HG02571 (cell line): ENCODE data around the gene LARGE1.

Experiments used
- ATAC-seq: cut with Tn5 transposase; IDR thresholded peaks from one replicate; pipeline ENCODE4 v1.9.1; 2021; ENCODE audit warnings: mild to moderate bottlenecking, moderate library complexity; ENCODE audit not compliant: unreplicated experiment

LARGE1 gene

GRCh38 chr22:33455036-33455435, 465.2 kb downstream of the LARGE1 start:
- no peak for ATAC-seq

GRCh38 chr22:33451866-33452469, 468.3 kb downstream of the LARGE1 start:
- no peak for ATAC-seq

GRCh38 chr22:33450756-33451155, 469.5 kb downstream of the LARGE1 start:
- no peak for ATAC-seq

DNA sequence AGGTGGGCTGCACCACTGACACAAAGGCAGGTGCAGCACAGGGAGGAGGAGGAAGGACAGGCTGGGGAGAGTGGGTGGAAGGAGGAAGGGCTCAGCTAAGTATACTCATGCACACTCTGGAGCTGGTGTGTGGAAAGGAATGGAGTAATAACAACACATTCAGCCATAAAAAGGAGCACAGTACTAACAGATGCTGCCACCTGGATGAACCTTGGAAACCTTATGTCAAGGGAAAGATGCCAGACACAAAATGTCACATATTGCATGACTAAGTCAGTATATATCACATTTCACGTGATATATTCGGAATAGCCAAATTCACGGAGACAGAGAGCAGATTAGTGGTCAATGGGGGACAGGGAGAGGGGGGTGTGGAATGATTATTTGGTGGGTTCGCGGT, 472.5 kb downstream of the LARGE1 start:
- ATAC-seq, result no peak

GRCh38 chr22:33443683-33444082, 476.6 kb downstream of the LARGE1 start:
- ATAC-seq, result no peak

DNA sequence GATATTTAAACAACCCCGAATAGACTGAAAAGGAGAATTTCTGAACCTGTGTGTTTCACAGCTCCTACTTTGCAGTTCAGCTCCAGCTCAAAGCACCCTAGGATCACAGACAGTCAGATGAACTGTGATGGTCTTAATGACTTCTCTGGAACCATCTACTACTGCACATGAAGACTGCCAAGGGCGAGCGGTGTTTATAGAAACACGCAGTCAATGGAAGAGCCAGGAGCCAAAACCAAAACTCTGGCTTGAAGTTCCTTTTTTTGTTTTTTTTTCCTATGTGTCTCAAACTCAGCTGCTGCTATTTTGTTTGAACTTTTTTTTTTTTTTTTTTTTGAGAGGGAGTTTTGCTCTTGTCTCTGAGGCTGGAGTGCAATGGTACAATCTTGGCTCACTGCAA, 479.5 kb downstream of the LARGE1 start:
- no peak for ATAC-seq

DNA sequence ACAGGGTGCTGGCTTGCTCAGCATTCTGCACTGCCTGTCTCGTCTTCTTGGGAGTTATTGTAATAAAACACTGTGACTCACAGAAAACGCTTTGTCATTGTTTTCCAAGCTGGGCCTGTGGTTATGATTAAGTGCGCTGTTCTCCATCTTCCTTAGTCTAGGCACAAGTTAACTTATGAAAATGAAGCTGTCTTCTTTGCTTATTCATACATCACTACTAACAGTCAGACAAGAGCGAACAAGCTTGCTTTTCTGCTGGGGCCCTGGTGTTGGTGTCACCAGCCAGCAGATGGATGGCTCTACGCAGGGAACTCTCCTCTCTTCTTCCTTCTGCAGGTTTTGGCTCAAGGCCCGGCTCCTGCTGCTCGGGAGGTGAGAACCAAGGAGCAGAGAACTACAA, 482.0 kb downstream of the LARGE1 start:
- no peak for ATAC-seq

GRCh38 chr22:33431300-33431699, 489.0 kb downstream of the LARGE1 start:
- no peak for ATAC-seq

DNA sequence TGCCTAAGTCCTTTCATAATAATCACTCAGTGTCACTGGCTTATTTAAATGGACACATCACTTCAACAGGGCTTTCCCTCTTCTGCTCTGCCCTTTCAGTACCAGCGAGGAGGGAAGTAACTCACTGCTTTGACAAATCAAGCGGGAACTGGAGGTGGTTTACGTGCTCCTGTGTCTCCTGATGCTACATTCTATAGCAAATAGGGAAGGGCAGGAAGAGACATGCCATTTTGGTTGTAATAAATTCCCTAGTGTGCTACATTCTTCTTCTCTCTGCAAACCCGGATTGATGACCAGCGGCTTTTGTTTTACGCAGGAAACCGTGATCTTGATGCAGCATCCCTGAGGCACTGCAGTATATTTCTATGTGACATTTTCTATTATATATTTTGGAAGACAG, 491.0 kb downstream of the LARGE1 start:
- no peak for ATAC-seq

DNA sequence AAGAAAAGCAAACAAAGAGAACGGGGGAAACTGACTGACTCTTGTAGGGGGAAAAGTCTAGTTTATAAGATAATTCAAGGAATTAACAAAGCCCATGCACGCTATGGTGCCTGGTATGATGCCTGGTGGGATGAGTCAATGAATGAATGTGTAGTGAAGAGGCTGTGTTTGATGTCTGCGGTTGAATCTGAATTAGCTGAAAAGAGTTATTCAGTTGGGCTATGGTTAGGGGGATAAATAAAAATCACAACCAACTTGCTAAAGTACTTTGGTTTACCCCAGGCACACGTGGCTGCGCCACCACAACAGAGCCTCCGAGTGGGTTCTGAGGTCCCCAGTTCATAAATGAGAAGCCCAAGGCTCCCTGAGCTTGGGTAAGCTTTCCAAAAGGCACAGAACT, 492.8 kb downstream of the LARGE1 start:
- no peak for ATAC-seq

DNA sequence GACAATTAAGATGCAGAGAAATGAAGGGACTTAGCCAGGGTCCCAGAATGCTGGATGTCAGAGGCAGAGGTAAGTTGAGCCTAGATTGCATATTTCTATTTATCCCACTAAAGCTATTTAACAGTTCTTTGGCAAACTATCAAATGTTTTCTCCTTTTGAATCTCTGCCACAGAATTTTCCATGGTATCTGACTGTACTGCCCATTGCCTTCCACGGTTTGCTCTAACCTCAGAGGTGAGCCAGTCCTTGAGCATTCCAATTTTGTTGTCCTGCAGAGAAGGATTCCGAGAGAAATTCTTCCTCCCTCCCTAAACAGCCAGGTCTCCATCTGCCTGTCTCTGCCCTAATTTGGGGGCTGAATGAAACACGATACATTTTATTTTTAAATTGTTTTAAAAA, 493.8 kb downstream of the LARGE1 start:
- no peak for ATAC-seq

- no peak for ATAC-seq
Measured at GRCh38 chr22:33421859-33422258, 498.4 kb downstream of the LARGE1 start.

- ATAC-seq, result no peak
Measured at GRCh38 chr22:33418484-33418883, 501.8 kb downstream of the LARGE1 start.

GRCh38 chr22:33415401-33415800, 504.9 kb downstream of the LARGE1 start:
- ATAC-seq, result no peak

- no peak for ATAC-seq
Measured at GRCh38 chr22:33409079-33409478, 511.2 kb downstream of the LARGE1 start.

- no peak for ATAC-seq
Measured at GRCh38 chr22:33405194-33405593, 515.1 kb downstream of the LARGE1 start.

DNA sequence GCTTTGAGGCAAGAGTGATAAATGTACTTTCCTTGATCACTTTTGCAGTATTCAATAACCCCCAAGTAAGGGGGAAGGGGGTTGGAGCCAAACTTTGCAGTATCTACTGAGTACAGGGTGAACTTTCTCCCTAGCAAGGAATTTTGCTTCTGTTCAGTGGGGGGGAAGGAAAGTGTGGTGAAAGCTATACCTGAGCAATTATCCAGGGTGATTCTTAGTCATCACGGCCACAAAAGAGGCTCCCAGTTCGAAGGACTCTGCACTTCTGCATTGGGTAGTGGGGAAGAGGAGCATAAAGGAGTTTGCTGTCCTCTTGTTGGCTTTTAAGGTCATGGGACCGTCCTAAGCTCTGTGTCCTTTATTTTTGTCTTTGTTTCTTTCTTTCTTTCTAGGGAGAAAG, 515.6 kb downstream of the LARGE1 start:
- ATAC-seq, result no peak

DNA sequence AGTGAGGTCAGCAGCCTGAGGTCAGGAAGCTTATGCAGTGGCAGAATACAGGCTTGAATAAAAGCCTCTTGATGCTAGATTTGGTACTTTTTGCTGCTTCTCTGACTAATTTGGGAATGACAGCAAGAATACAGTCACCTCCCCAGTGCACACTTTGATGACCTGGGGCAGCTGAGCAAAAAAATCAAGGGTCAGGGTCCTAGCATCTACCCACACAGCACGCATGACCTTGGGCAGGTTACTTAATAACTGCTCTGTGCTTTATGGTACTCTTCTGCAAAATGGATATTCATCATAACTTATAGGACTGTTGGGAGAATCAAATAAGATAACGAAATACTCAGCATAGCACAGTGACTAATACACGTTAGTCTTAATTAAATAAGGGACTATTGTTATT, 518.0 kb downstream of the LARGE1 start:
- ATAC-seq, result no peak

DNA sequence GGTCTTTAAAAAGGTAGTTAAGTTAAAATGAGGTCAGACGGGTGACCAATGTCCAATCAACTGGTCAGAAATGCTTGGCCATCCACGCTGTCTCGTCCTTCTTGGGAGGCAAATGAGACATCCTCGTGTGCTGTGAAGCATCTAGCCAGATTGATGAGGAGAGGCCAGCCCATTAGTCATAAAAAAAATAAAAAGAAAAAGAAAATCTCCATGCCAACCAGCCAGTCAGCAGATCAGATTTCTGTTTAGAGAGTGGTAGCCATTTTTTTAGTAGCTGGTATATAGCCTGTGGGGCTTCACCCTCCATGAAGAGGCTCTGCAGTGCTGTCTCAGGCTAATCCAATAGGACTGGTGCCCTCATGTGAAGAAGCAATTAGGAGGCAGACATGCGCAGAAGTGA, 519.0 kb downstream of the LARGE1 start:
- ATAC-seq, result no peak

DNA sequence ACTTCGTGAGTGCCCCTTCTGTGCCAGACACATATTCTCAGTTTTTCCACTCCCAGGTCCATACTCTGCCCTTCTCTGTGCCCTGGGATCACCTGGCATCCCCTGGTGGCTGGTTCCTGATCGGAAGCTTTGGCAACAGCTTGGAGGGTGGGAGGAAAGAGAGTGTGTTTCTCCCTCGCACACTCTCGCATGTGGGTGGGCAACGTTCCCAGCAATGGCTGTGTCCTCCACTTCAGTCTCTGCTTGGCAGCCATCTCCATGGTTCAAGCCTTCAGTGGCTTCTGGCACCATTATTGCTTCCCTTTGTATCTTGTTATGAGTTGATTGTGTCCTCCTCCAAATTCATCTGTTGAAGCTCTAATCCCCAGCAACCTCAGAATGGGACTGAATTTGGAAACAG, 519.4 kb downstream of the LARGE1 start:
- ATAC-seq, result no peak

- no peak for ATAC-seq
Measured at GRCh38 chr22:33400061-33400840, 520.0 kb downstream of the LARGE1 start.

DNA sequence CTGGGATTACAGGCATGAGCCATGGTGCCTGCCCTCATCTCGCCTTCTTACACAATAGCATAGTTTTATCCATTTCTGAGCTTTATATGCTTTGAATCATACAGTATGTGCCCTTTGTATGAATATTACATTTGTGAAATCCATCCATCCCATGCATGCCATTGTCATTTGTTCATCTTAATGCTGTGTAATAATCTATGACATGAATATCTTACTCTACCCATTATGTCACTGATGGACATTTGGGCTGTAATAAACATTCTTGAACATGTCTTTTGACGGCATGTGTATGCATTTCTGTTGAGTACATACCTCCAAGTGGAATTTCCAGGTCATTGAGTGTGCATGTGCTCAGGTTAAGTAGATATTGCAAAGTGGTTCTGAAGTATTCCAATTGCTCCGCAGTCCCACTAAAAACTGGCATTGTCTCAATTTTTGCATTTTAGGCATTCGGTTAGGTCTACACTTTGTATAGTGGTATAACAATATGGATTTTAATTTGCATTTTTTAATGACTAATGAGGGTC, 522.8 kb downstream of the LARGE1 start:
- no peak for ATAC-seq
